ENCODE results near the gene CD34.
"Not testable (repeated sequence)": the region's sequence is repeated elsewhere in the genome, so short reads cannot be mapped to it uniquely, and the experiment has no call there.

CD34 gene

DNA sequence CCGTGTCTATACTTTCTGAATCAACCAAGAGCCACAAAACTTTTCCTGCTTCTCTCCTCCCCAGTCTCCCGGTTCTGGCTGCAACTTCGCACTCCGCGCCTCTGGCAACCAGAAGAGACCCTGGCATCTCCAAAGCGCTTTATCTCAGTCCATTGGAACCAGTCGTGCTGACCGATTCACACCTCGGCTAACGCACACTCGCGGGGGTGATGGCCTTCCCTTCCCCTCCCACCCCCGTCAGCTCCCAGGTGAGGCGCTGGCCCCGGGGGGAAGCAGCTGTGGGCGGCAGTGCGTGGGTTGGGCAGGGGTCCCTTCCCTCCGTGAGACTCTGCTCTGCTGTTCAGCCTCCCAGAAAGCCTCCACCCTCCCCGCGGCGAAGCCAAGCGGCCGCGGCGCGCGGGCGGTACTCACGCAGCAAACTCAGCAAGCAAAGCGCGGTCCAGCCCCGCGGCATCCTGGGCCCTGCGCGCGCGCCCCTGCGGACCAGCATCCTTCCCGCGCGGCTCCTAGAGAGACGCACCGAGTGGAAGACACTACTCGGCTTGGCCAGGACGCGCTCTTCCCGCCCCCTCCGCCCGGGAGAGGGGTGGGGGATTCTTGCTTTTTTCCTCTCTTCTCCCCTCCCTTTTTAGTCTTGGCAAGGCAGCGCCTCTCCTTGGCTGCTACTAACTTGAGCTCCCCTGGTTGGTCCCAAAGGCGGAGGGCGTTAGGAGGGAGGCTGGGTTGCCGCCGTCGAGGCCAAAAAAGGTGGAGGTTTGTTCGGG lies at the start of gene CD34:
Gene CD34, minus strand, starts transcription at position 535 of the 764 bp plus-strand sequence. Its CDS starts 45 bp downstream, at position 490.
- no peak for DNase-seq (ENCODE audit: low read depth)

DNA sequence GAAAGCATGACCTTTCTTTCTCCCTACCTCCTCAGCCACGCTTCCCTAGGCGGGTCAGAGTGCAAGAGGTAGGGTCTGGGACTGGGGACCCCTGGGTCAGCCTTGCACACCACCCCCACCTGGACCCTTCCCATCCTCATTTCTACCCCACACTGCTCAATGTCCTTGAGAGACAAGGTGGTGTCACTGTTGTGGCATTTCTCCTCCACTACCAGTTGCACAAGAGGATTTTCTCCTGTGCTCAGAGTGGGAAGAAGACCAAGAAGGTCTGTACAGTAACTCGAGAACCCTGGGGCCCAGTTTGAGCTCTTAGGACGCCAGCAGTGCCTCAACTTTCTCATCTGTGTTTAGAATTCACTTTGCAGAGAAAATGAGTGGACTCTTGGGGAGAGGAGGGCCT lies 49.4 kb upstream of the CD34 start:
- DNase-seq (ENCODE audit: low read depth): no peak

DNA sequence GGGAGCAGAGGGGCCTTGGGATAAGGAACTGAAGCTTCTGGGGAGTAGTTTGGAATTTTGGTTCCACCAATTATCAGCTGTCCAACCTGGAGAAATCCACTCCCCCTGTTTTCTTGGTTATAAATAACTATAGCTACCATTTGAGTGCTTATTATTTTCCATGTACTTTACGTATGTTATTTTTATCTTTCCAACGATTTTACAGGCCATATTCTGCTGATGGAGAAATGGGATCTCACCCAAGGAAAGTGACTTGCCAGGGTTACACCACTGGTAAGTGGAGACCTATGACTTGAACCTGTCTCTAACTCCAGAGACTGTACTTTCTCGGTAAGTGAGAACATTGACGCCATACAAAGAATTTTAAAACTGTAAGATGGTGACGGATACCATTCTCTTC lies 49.0 kb upstream of the CD34 start:
- no peak for DNase-seq (ENCODE audit: low read depth)

DNA sequence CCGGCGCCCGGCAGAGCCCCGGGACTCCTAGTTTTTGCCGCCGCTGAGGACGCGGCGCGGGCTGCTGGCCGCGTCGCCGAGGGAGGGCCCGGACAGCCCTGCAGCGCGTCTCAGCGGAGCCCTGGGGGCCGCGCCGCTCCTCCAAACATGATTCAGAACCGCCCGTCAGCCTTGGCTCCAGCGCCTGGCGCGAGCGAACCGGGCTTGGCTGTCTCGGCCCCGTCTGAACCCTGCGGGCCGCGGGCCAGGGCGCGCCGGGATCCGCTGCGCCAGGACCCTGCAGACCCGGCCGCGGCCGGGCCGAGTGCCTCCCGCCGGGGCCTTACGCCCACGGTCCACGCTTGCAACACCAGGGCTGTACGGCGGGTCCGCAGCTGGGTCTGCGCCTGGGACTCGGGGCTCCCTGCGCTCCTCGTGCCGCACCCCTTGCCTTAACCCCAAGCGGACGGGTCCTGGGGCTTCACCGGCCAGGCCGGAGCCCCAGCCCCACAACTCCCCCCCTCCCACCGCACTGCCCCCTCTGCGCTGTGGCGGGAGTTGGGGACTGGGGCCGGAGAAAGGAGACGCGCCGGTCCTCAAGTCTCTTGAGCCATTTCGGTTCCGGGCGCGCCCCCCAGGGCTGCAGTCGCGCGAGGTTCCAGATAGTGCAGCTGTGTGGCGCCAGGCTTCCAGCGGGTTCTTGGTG lies 48.4 kb upstream of the CD34 start:
- DNase-seq (ENCODE audit: low read depth): no peak

DNA sequence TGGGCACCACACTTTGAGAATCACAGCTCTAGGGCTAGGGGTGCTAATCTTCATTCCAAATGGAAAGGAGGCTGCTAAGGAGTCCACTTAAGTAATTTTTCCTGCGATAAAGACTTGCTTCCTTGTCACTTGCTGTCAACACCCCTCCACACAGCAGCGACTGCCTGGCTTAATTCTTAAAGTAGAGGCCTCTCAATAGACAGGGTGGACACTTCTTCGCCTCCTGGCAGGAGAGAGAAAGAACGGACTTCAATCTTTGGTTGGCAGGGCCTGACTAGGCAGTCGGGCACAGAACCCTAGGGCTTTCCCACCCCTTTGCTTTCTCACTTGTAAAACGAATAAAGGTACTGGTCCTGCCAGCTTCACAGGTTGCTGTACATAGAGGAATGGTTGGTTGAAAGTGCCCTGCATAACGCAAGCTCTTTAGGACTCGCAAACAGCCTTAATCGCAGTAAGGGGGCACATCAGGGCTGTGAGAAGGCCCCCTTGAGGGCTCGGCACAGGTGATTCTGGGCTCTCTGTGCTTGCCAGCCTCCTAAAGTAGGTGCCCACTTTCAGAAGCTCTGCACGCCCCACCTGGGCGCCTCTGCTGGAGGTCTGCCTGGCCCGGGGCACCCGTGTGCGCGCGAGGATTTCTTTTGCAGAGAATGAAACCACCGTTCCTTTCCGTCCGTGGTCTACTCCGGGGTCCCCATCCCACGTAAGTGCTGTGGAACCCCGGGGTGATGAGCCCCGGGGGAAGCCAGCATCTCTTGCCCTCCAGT lies 47.6 kb upstream of the CD34 start:
- no peak for DNase-seq (ENCODE audit: low read depth)

DNA sequence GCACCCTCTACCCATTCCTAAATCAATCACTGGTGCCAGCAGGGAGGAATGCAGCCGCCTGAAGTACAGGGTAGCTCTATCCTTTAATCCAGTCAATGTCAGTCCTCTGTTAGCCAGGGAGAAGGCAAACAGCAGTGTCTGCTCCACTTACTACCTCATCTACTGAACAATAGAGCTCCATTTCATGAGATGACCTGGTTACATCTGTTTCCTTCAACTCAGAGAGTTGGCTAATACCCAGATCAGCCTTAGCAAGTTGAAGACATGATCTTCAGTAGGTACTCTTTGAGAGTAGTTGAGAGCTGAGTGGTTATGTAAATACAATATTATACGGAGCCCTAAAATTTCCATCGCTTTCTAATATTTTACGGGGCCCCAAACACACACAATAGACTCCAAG lies 46.1 kb upstream of the CD34 start:
- DNase-seq (ENCODE audit: low read depth): no peak

GRCh38 chr1:207954104-207954503 lies 43.2 kb upstream of the CD34 start:
- no peak for DNase-seq (ENCODE audit: low read depth)

GRCh38 chr1:207952617-207953542 lies 42.0 kb upstream of the CD34 start:
- DNase-seq (ENCODE audit: low read depth): no peak

- no peak for DNase-seq (ENCODE audit: low read depth)
These were observed 40.7 kb upstream of the CD34 start for GRCh38 chr1:207951652-207952051.

DNA sequence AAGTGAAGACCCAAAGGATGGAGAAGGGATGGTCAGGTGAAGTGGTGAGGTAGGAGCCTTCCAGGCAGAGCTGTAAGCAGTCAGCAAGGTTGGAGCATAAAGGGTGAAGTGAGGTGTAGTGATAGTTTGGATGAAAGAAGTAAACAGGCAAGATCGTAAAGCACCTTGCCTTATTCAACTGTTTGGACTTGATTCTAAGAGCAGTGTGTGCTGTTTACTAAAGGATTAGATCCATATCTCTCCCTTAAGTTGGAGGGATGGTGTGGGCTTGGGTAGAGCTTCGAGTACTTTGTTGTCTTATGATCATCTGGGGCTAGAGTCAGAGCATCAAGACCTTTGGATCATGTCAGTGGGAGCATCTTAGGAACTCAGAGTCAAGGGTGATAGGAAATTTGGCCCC lies 39.8 kb upstream of the CD34 start:
- DNase-seq (ENCODE audit: low read depth): no peak

GRCh38 chr1:207949571-207950195 lies 38.8 kb upstream of the CD34 start:
- DNase-seq (ENCODE audit: low read depth): no peak

- DNase-seq (ENCODE audit: low read depth): no peak
These were observed 37.8 kb upstream of the CD34 start for GRCh38 chr1:207948536-207949250.

DNA sequence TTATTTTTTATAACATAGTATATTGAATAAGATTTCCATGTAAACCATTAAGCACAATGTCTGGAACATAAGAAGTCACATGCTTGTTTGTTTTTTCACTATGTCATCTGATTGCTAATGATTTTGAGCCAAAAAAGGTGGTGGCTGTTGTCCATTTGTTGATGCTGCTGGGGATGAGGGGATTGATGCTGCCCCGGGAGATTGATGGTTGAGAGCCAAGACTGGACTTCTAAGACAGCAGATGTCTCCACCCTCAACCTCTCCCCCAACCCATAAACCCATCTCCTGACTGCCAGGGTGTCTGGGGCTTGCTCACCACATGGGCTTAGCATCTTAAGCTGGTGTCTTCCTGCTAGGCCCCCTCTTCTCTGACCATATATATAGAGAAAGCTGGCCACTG lies 35.8 kb upstream of the CD34 start:
- DNase-seq (ENCODE audit: low read depth): no peak

DNA sequence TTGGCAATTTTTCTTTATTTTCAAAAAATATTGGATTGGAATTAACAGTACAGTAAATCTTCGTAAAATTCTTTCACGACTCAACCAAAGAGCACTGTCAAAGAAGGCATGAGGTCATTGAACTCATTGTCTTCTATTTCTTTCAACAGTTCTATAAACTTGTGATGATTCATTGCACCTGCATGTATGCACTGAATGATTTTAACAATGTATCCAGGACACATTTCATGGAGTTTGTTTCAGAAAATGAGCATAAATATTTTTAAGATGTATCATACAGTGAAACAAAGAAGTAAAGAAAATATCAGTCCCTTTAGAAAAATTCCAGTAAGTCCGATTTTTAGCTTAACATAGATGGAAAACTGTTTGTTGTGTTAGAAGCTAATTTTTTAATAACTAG lies 33.6 kb upstream of the CD34 start:
- no peak for DNase-seq (ENCODE audit: low read depth)

GRCh38 chr1:207942337-207942741 lies 31.4 kb upstream of the CD34 start:
- not testable (repeated sequence) for DNase-seq (ENCODE audit: low read depth)

GRCh38 chr1:207941665-207942064 lies 30.7 kb upstream of the CD34 start:
- DNase-seq (ENCODE audit: low read depth): no peak

GRCh38 chr1:207938016-207938415 lies 27.1 kb upstream of the CD34 start:
- DNase-seq (ENCODE audit: low read depth): no peak

- DNase-seq (ENCODE audit: low read depth): no peak
These were observed 26.3 kb upstream of the CD34 start for GRCh38 chr1:207937204-207937603.

DNA sequence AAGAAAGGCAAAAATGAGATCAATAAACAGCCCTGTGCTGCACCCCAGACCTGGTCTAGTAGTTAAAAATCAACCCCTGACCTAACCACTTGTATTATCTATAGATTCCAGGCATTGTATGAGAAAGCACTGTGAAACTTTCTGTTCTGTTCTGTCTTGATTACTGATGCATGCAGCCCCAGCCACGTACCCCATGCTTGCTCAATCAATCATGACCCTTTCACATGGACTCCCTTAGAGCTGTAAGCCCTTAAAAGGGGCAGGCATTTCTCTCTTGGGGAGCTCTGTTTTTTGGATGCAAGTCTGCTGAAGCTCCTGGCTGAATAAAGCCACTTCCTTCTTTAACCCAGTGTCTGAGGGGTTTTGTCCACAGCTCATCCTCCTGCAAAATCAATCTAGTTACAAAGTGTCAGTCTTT lies 24.2 kb upstream of the CD34 start:
- DNase-seq (ENCODE audit: low read depth): no peak

- no peak for DNase-seq (ENCODE audit: low read depth)
These were observed 22.4 kb upstream of the CD34 start for GRCh38 chr1:207933205-207933800.

Data from stimulated activated CD8-positive, alpha-beta memory T cell treated with anti-CD3 and anti-CD28 coated beads, Interleukin-7, amount 100 ng/mL, for 24 hours (primary cell).